Fibroblast of lung (primary cell): ENCODE results near the gene OR8H1.

Experiments
- EZH2 ChIP-seq: IDR thresholded peaks from 2 replicates; pipeline ENCODE4 v1.5.1; 2012; ENCODE audit warnings: low read length, control low read depth, mild to moderate bottlenecking; ENCODE audit errors: missing control alignments
- TF ChIP-seq, protein P1 (sequence below), 2 donors: IDR thresholded peaks in 1 of 2; conservative IDR thresholded peaks in 1 of 2; 1 replicate in 1 of 2; 2 replicates in 1 of 2; pipeline ENCODE4 v1.5.1; 2011 to 2012; ENCODE audit warnings: low read length in 2 of 2, control low read depth in 1 of 2, inconsistent platforms in 1 of 2, low read depth in 1 of 2, mild to moderate bottlenecking in 1 of 2

GRCh38 chr11:56333156-56333555 lies 41.1 kb upstream of the OR8H1 start:
- TF ChIP-seq, protein P1, sequence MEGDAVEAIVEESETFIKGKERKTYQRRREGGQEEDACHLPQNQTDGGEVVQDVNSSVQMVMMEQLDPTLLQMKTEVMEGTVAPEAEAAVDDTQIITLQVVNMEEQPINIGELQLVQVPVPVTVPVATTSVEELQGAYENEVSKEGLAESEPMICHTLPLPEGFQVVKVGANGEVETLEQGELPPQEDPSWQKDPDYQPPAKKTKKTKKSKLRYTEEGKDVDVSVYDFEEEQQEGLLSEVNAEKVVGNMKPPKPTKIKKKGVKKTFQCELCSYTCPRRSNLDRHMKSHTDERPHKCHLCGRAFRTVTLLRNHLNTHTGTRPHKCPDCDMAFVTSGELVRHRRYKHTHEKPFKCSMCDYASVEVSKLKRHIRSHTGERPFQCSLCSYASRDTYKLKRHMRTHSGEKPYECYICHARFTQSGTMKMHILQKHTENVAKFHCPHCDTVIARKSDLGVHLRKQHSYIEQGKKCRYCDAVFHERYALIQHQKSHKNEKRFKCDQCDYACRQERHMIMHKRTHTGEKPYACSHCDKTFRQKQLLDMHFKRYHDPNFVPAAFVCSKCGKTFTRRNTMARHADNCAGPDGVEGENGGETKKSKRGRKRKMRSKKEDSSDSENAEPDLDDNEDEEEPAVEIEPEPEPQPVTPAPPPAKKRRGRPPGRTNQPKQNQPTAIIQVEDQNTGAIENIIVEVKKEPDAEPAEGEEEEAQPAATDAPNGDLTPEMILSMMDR (conservative IDR thresholded peaks at IDR 0.05 in 1 of 2, IDR thresholded peaks at IDR 0.05 in 1 of 2; ENCODE audit: low read depth in 1 of 2, low read length in 2 of 2) = no peak
- TF ChIP-seq EZH2 = no peak
